Measurements from ENCODE around the gene HUS1B. TPM values are rescaled to one million over a fixed set of nuclear protein-coding genes. Genes with fewer than 3 reads are reported as not detected.
A peak's percentile ranks its signal among the peaks of the same experiment; 100 is the strongest.

The HUS1B gene
- total RNA-seq, 1 donor from 2014 or later, result 1.8 TPM

- H3K9me3 Mint-ChIP-seq (ENCODE audit: unreplicated experiment), result no peaks in the 10 kb centered on the region
- TF ChIP-seq, protein P1, sequence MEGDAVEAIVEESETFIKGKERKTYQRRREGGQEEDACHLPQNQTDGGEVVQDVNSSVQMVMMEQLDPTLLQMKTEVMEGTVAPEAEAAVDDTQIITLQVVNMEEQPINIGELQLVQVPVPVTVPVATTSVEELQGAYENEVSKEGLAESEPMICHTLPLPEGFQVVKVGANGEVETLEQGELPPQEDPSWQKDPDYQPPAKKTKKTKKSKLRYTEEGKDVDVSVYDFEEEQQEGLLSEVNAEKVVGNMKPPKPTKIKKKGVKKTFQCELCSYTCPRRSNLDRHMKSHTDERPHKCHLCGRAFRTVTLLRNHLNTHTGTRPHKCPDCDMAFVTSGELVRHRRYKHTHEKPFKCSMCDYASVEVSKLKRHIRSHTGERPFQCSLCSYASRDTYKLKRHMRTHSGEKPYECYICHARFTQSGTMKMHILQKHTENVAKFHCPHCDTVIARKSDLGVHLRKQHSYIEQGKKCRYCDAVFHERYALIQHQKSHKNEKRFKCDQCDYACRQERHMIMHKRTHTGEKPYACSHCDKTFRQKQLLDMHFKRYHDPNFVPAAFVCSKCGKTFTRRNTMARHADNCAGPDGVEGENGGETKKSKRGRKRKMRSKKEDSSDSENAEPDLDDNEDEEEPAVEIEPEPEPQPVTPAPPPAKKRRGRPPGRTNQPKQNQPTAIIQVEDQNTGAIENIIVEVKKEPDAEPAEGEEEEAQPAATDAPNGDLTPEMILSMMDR (IDR thresholded peaks at IDR 0.05), result peak; percentile 23
- peaks cover 23% of the 10 kb centered on the region for H3K36me3 Mint-ChIP-seq (ENCODE audit: unreplicated experiment)
- no peak overlapping the region for H3K27ac Mint-ChIP-seq (ENCODE audit: unreplicated experiment)
- H3K4me1 Mint-ChIP-seq (ENCODE audit: unreplicated experiment), result peaks cover 12% of the 10 kb centered on the region
- DNase-seq (ENCODE audit: extremely low spot score, unreplicated experiment), result no peak
- no peak overlapping the region for H3K4me3 Mint-ChIP-seq (ENCODE audit: unreplicated experiment)
- no peaks in the 10 kb centered on the region for H3K27me3 Mint-ChIP-seq (ENCODE audit: unreplicated experiment)
Measured at GRCh38 chr6:617456-618100, 39.3 kb downstream of the HUS1B start.

- no peaks in the 10 kb centered on the region for H3K27me3 Mint-ChIP-seq (ENCODE audit: unreplicated experiment)
- H3K4me1 Mint-ChIP-seq (ENCODE audit: unreplicated experiment), result peaks cover 9% of the 10 kb centered on the region
- TF ChIP-seq, protein P1 (IDR thresholded peaks at IDR 0.05), result no peak
- peaks cover 19% of the 10 kb centered on the region for H3K36me3 Mint-ChIP-seq (ENCODE audit: unreplicated experiment)
- no peak overlapping the region for H3K27ac Mint-ChIP-seq (ENCODE audit: unreplicated experiment)
- H3K4me3 Mint-ChIP-seq (ENCODE audit: unreplicated experiment), result no peak overlapping the region
- H3K9me3 Mint-ChIP-seq (ENCODE audit: unreplicated experiment), result no peaks in the 10 kb centered on the region
- no peak for DNase-seq (ENCODE audit: extremely low spot score, unreplicated experiment)
Measured at GRCh38 chr6:613981-614380, 42.9 kb downstream of the HUS1B start.

- Mint-ChIP-seq H3K4me3 (ENCODE audit: unreplicated experiment) (no peak overlapping the region), H3K4me1 (ENCODE audit: unreplicated experiment) (peaks cover 12% of the 10 kb centered on the region), H3K27ac (ENCODE audit: unreplicated experiment) (no peak overlapping the region), H3K27me3 (ENCODE audit: unreplicated experiment) (no peaks in the 10 kb centered on the region), H3K36me3 (ENCODE audit: unreplicated experiment) (peaks cover 20% of the 10 kb centered on the region), H3K9me3 (ENCODE audit: unreplicated experiment) (no peaks in the 10 kb centered on the region)
- TF ChIP-seq, protein P1 (IDR thresholded peaks at IDR 0.05), result no peak
- no peak for DNase-seq (ENCODE audit: extremely low spot score, unreplicated experiment)
Measured at GRCh38 chr6:611928-612327, 45.0 kb downstream of the HUS1B start.

DNA sequence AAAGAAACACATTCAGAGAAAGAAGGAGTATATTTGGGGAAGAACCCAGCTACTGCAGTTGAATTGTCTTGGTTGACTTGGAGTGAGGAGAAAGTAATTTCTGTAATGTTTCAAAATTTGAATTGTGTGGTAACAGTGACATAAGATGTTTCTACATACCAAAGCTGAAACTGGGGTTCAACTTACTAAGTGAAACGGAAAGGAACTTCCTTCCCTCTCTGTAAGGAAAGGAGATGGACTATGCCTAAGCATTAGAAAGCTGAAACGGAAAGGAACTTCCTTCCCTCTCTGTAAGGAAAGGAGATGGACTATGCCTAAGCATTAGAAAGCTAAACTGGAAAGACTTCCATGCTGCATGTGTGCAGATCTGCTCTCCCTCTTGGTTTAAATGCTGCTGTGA, 46.0 kb downstream of the HUS1B start:
- TF ChIP-seq, protein P1 (IDR thresholded peaks at IDR 0.05), result no peak

GRCh38 chr6:609905-610304, 47.0 kb downstream of the HUS1B start:
- no peaks in the 10 kb centered on the region for H3K9me3 Mint-ChIP-seq (ENCODE audit: unreplicated experiment)
- no peak overlapping the region for H3K27ac Mint-ChIP-seq (ENCODE audit: unreplicated experiment)
- H3K36me3 Mint-ChIP-seq (ENCODE audit: unreplicated experiment), result peaks cover 34% of the 10 kb centered on the region
- no peak for DNase-seq (ENCODE audit: extremely low spot score, unreplicated experiment)
- H3K27me3 Mint-ChIP-seq (ENCODE audit: unreplicated experiment), result no peaks in the 10 kb centered on the region
- H3K4me3 Mint-ChIP-seq (ENCODE audit: unreplicated experiment), result no peak overlapping the region
- peaks cover 12% of the 10 kb centered on the region for H3K4me1 Mint-ChIP-seq (ENCODE audit: unreplicated experiment)
- TF ChIP-seq, protein P1 (IDR thresholded peaks at IDR 0.05), result no peak

More for the DNA sequence above, 46.0 kb downstream of the HUS1B start:
- Mint-ChIP-seq H3K27me3 (ENCODE audit: unreplicated experiment) (no peaks in the 10 kb centered on the region), H3K36me3 (ENCODE audit: unreplicated experiment) (peaks cover 31% of the 10 kb centered on the region), H3K27ac (ENCODE audit: unreplicated experiment) (no peak overlapping the region), H3K4me1 (ENCODE audit: unreplicated experiment) (peaks cover 12% of the 10 kb centered on the region), H3K4me3 (ENCODE audit: unreplicated experiment) (no peak overlapping the region), H3K9me3 (ENCODE audit: unreplicated experiment) (no peaks in the 10 kb centered on the region)
- no peak for DNase-seq (ENCODE audit: extremely low spot score, unreplicated experiment)

All from osteocyte (in vitro differentiated cells).